Nephron (organoid): ENCODE measurements around the gene DROSHA.
A peak's percentile ranks its signal among the peaks of the same experiment; 100 is the strongest.
"Not testable (repeated sequence)": the region's sequence is repeated elsewhere in the genome, so short reads cannot be mapped to it uniquely, and the experiment has no call there.

ENCODE experiments used
- H3K27ac Mint-ChIP-seq, 3 experiments: 2 replicates each; pipeline ENCODE4 v1.8.0; 2020; ENCODE audit warnings: mixed read lengths in 3 of 3, mild to moderate bottlenecking in 2 of 3, moderate library complexity in 1 of 3
- H3K27me3 Mint-ChIP-seq: 2 replicates; pipeline ENCODE4 v1.8.0; 2021; ENCODE audit warnings: low read depth, mild to moderate bottlenecking, moderate library complexity, mixed read lengths
- H3K36me3 Mint-ChIP-seq: 2 replicates; pipeline ENCODE4 v1.8.0; 2020; ENCODE audit warnings: low read depth, mixed read lengths
- H3K4me1 Mint-ChIP-seq: 2 replicates; pipeline ENCODE4 v1.8.0; 2020; ENCODE audit warnings: mixed read lengths
- H3K4me3 Mint-ChIP-seq, 3 experiments: 2 replicates each; pipeline ENCODE4 v1.8.0; 2020; ENCODE audit warnings: mild to moderate bottlenecking in 3 of 3, mixed read lengths in 3 of 3, moderate library complexity in 2 of 3
- H3K9me3 Mint-ChIP-seq: 2 replicates; pipeline ENCODE4 v1.8.0; 2020; ENCODE audit warnings: mixed read lengths
- CTCF ChIP-seq, 3 experiments: fragments of 200-600 bp; sonication (generic); IDR thresholded peaks; one replicate each; pipeline ENCODE4 v1.5.0; 2021; ENCODE audit warnings: antibody characterized with exemption in 3 of 3; ENCODE audit not compliant: unreplicated experiment in 3 of 3

Gene DROSHA

GRCh38 chr5:31556461-31556860 lies 24.6 kb upstream of the DROSHA start:
- H3K4me3 Mint-ChIP-seq = no peak overlapping the region
- TF ChIP-seq CTCF (IDR thresholded peaks at IDR 0.05; ENCODE audit: unreplicated experiment in 3 of 3) = no peak
- H3K27ac Mint-ChIP-seq = no peak overlapping the region
- H3K27me3 Mint-ChIP-seq = no peaks in the 10 kb centered on the region
- H3K36me3 Mint-ChIP-seq = peaks cover 50% of the 10 kb centered on the region
- H3K9me3 Mint-ChIP-seq = no peaks in the 10 kb centered on the region
- H3K4me1 Mint-ChIP-seq = no peaks in the 10 kb centered on the region

- Mint-ChIP-seq H3K4me1 (no peaks in the 10 kb centered on the region), H3K27me3 (no peaks in the 10 kb centered on the region), H3K27ac (no peak overlapping the region), H3K4me3 (no peak overlapping the region), H3K9me3 (no peaks in the 10 kb centered on the region), H3K36me3 (peaks cover 59% of the 10 kb centered on the region)
- no peak for TF ChIP-seq CTCF (IDR thresholded peaks at IDR 0.05; ENCODE audit: unreplicated experiment in 3 of 3)
Measured at GRCh38 chr5:31554552-31554951, 22.7 kb upstream of the DROSHA start.

- no peak for TF ChIP-seq CTCF (IDR thresholded peaks at IDR 0.05; ENCODE audit: unreplicated experiment in 3 of 3)
- no peaks in the 10 kb centered on the region for H3K9me3 Mint-ChIP-seq
- no peaks in the 10 kb centered on the region for H3K4me1 Mint-ChIP-seq
- H3K4me3 Mint-ChIP-seq = no peak overlapping the region
- H3K36me3 Mint-ChIP-seq = peaks cover 63% of the 10 kb centered on the region
- no peak overlapping the region for H3K27ac Mint-ChIP-seq
- H3K27me3 Mint-ChIP-seq = no peaks in the 10 kb centered on the region
Measured at GRCh38 chr5:31553863-31554262, 22.0 kb upstream of the DROSHA start.

GRCh38 chr5:31551878-31552277 lies 20.0 kb upstream of the DROSHA start:
- no peak for TF ChIP-seq CTCF (IDR thresholded peaks at IDR 0.05; ENCODE audit: unreplicated experiment in 3 of 3)
- H3K4me3 Mint-ChIP-seq = no peak overlapping the region
- H3K27me3 Mint-ChIP-seq = no peaks in the 10 kb centered on the region

GRCh38 chr5:31549114-31549513 lies 17.2 kb upstream of the DROSHA start:
- not testable (repeated sequence) for H3K9me3 Mint-ChIP-seq, H3K4me1 Mint-ChIP-seq, H3K27me3 Mint-ChIP-seq, H3K27ac Mint-ChIP-seq, H3K4me3 Mint-ChIP-seq
- H3K36me3 Mint-ChIP-seq = peaks cover 80% of the 10 kb centered on the region

More at GRCh38 chr5:31551878-31552277, 20.0 kb upstream of the DROSHA start:
- Mint-ChIP-seq H3K36me3 (peaks cover 77% of the 10 kb centered on the region), H3K27ac (no peak overlapping the region), H3K4me1 (no peaks in the 10 kb centered on the region), H3K9me3 (peaks cover 3% of the 10 kb centered on the region)

GRCh38 chr5:31537851-31538250 lies 6.0 kb upstream of the DROSHA start:
- TF ChIP-seq CTCF (IDR thresholded peaks at IDR 0.05; ENCODE audit: unreplicated experiment in 3 of 3) = no peak
- H3K4me3 Mint-ChIP-seq = no peak overlapping the region
- peak overlapping the region in 2 of 3 experiments; percentile 21 to 67 for H3K27ac Mint-ChIP-seq
- H3K36me3 Mint-ChIP-seq = peaks cover 62% of the 10 kb centered on the region
- no peaks in the 10 kb centered on the region for H3K27me3 Mint-ChIP-seq
- peaks cover 13% of the 10 kb centered on the region for H3K4me1 Mint-ChIP-seq
- no peaks in the 10 kb centered on the region for H3K9me3 Mint-ChIP-seq
